Right lung (tissue), 5 donors: ENCODE results near the gene PIGL. TPM values are rescaled to one million over a fixed set of nuclear protein-coding genes. Genes with fewer than 3 reads are reported as not detected.
A peak's percentile ranks its signal among the peaks of the same experiment; 100 is the strongest.
"Not testable (repeated sequence)": the region's sequence is repeated elsewhere in the genome, so short reads cannot be mapped to it uniquely, and the experiment has no call there.

Experiments used
- DNase-seq, 2 donors: peaks; one replicate each; pipeline ENCODE4 v3.0.0-alpha.2; 2013
- polyA plus RNA-seq, 5 donors: library from polyadenylated mRNA; unstranded; fragments of 120-200 nt; gene quantifications; one replicate each; pipeline versions ENCODE4 v1.2.1 to v1.2.3, GENCODE V29; 2013; ENCODE audit warnings: inconsistent platforms in 1 of 5, low replicate concordance in 1 of 5; ENCODE audit not compliant: insufficient read length in 5 of 5, insufficient read depth in 1 of 5

Gene PIGL
- polyA plus RNA-seq, 5 donors, result 31.9 to 54.8 (median 37.6) TPM

DNA sequence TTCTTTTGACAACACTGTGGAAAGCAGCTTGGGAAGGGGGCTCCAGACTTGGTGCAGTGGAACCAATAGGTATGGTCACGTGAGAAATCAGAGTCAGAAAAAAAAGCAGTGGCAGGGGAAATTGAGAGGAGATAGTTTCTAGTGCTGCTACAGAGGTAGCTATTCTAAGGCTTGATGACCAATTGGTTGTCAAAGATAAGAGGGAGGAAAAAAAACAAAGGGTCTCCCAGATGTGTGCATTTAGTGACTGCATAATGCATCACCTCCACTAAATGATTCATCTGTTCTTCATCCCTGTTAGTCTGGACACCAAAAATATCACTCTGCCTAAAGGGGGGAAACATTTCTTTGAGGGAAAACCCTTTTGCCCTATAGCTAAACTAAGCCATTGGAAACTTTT is 56.5 kb downstream of the PIGL start:
- DNase-seq, result no peak

DNA sequence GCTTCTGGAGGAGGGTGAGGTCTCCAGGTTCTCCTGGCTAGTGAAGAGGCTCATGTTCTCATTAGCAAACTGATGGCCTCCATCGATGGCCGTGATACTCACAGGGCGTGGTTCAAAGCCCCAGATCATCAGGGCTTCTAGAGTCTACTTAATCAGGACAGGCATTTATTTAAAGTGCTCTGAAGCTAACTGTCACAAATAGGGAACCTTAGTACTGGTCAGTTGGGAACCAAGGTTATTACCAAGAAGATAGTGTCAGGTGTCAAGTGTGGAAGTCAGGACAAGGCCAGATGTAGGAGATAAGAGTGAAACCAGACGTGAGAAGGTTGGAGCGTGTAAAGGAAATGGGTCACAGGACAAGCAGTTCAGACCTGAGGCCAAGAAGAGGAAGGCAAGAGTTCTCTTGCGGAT is 56.9 kb downstream of the PIGL start:
- no peak for DNase-seq

DNA sequence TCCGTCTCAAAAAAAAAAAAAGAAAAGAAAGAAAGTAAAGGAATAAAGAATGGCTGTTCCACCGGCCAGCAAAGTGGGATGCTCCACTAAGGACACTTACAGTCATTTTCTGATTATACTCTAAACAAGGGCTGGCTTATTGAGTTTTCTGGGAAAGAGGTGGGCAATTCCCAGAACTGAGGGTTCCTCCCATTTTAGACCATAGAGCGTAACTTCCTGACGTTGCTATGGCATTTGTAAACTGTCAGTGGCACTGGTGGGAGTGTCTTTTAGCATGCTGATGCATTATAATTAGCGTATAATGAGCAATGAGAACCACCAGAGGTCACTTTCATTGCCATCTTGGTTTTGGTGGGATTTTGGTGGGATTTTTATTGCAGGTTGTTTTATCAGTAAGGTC is 58.0 kb downstream of the PIGL start:
- no peak for DNase-seq

DNA sequence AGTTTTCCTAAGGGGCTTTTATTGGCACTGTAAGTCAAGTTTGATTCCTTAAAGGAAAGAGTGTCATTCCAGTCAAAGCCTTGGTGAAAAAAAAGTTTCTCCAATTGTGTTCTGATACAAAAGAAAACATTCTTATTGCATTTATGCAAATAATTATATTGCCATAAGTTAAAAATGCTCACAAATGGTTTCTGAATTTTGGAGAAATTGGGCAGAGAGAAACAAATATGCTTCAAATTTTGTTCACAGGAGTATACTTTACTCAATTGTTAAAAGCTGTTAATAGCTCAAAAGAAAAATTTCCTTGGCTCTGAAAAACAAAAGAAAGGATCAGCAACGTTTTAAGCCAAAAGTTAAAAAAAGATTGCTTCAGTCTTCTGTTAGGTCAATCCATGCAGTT is 60.2 kb downstream of the PIGL start:
- DNase-seq, result no peak

DNA sequence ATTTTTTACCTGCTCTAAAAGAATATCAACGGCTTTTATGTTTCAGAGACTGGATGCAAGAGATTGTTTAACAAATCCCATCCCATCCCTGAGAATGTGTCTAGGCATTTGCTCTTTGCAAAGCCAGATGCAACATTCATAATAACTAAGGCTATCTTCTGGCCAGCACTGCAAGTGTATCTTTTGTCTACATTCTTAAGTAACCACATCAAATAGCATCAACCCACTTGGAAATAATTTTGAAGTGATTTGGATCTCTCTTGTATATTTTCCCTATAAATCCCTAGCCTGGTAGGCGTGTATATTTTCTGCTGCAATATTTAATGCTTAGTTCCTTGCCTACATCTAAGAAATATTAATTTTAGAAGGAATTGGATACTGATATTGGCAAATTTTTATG is 64.3 kb downstream of the PIGL start:
- no peak for DNase-seq

DNA sequence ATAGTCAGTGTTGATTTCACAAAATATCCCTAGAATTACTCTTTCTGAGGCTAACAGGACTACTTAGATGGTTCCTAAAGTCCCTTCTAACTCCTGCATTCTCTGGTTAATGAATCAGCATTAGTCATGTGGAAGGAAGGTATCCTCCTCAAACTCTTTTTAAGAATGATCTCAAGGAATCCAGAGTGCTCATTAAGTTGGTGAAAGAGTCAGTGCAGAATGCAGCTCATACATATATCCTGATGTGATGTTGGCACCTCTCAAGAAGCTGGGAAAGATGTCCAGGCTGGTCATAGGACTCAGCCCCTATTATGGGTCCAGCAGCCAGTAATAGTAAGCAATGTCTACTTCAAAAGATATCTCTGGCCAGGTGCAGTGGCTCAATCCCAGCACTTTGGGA is 65.5 kb downstream of the PIGL start:
- DNase-seq, result no peak

DNA sequence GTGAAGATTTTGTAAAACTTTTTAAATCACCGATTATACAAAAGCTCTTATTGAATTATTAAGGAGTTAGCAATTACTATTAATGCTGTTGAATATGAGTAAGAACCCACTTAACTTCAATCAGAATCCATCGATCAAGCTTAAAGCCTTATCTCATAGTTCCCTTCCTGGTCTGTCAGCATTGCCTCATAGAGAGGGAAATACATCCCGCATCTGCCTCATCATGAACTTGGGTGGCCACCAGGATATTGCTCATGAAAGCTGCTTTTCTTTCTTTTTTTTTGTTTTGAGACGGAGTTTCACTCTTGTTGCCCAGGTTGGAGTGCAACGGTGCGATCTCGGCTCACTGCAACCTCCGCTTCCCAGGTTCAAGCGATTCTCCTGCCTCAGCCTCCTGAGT is 66.7 kb downstream of the PIGL start:
- no peak for DNase-seq

DNA sequence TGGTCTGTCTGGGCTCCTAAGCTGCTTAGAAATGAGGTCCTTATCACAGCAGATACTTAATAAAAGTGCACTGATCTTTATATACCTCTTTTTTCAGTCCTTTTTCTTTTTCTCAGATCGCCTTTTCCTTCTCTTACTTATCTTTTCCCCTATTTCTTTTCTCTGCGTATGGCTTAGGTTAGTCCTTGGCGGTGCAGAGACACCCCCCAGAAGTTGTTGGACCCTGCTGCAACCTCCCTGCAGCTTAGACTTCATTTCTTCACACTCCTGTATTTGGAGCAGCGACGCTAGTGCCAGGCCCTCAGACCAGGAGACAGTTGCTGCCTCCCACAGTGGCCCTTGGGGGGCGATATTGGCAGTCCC is 68.6 kb downstream of the PIGL start:
- no peak for DNase-seq

DNA sequence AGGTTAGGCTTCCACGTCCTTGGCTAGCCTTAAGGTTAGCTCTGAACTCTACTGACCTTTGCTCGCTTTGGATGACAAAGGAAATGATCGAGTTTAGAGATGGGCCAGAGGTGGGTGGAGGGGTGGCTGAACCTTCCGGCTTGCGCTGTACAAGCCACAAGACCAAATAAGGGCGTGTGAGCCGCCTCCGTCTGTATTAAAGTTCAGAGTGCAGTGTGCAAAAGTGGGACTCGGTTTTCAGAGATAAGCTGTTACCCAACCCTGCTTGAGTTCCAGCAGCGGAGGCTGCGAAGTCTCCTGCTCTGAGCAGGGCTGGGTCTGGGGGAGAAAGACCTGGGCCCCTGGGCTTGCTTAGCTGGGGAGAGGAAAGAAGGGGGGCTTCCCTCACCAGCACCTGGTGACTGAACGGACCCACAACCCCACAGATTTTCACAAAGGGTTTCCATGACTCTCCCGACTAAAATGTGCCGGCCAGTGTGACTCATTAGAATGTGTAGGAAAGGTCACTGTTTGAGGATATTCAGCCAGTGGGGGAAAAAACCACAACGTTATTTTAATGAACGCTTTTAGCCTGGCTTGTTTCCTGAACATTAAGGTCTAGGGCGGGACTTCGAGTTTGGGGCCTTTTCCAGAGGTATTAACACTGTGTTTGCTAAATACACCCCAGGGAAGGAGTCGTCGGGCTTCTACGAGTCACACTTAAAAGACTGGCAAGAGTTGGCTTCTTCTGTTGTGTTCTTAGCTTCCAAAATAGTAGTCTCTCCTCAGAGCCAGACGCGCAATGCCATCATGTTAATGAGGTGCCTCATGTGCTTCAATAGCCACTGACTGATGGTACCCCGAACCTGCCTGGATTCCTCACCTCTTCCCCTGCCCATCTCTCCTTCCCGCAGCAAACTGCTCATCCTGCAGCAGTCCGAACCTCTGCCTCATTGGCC is 69.3 kb downstream of the PIGL start:
- DNase-seq, result peak; percentile 78 to 83

DNA sequence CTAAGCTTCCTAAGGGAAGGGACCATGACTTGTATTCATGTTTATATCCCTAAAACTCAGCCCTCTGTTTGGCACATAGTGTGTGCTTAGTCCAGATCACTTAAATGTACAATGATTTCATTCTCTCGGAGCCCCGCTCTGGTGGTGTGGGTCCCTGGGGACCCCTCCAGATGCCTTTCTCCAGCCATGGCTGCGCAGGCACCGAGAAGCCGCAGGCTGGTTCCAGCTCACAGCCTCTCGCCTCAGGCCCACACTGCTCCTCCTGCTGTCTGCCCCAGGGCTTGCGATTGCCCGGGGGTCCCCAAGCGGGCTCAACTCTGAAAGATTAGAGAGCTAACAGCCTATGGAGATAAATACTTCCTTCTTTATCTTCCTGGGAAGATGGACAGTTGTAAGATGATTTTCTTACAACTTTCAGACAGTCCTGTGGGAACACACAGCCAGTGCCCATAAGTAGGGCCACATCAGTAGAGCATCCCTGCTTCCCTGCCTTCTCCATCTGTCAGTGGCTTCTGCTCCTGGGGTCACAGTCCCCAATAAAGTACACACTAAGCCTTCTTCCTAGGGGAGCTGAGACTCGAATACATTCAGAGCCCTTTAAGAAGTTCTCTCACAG is 70.0 kb downstream of the PIGL start:
- DNase-seq, result no peak

DNA sequence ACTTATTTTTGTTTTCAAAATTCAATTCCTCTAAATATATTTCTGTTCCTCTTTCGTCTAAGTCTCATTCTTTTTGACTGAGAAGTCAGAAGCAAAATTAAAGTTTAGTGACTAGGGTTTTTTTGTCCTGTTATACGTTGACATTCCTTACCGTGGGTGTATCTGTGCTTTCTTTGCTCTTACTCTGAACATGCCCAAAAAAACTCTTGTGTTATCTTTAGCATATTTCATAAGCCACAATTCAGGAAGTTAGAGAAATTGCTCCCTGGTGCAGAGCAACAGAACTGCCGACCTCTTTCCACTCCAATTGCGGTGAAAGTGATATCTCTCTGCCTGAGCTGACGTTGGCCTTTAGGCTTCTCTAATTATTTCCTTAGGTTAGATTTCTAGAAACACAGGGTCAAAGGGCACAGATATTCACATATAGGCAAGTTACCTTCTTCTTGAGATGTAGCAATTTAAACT is 70.6 kb downstream of the PIGL start:
- DNase-seq, result peak in 1 of 2 donors; percentile 24

DNA sequence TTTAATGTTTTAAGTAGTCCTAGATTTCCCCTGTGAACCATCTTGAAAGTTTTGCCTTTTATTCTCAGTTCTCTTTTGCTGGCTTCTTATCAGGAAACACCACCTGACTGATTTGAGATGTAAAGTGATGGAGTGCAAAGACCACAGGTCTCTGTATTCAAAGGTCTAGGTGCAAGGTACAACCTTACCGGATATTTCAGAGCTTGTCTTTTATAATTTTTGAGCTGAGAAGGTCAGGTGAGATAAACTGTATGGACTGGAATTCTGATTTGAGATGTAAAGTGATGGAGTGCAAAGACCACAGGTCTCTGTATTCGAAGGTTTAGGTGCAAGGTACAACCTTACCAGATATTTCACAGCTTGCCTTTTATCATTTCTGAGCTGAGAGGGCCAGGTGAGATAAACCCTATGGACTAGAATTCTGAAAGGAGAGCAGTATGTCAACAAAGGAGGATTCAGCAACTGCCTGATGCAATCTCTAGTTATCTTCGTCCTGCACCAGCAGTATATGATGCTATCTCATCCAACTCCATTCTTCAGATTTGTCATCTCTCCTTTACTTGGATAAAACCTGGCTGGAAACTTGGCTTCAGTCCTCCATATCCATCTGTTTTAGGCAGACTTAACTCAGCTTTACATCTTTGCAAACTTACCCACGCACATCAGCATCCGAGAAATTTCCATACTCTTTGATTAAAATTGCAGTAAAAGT is 72.0 kb downstream of the PIGL start:
- no peak for DNase-seq

DNA sequence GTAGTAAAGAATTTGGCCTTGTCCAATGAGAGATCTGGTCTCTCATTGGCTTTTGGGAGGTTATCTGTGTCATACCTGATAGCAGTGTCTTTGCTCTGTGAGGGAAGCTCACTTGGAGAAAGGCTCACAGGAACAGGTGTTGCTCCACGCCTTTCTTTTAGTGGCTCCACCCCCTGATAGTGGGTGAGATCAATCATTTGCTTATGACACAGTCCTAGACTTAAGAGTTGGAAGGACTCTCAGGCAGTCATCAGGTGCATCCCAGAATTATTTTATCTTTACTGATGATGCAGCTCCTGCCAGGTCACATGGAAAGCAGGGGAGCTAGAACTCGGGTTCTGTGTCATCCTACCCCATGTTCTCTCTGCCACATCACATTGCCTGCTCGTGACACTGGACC is 76.9 kb downstream of the PIGL start:
- no peak for DNase-seq

DNA sequence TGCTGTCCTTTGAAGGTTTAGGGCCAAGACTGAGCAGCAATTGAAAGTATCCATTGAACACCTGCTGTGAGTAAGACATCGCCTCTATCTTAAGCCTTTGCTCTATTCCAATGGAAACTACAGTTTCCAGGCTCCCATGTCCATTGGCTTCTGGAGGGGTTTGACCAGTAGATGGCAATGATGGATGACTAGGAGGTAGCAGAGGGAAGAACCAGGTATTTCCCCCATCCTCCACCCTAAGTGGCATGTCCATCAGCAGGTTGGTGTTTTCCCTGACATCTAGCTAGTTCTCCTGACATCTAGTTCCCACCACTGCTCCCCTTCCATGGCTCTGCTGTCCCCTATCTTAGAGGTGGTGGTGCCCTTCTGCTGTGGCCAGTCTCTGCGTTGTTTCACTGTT is 77.5 kb downstream of the PIGL start:
- no peak for DNase-seq

DNA sequence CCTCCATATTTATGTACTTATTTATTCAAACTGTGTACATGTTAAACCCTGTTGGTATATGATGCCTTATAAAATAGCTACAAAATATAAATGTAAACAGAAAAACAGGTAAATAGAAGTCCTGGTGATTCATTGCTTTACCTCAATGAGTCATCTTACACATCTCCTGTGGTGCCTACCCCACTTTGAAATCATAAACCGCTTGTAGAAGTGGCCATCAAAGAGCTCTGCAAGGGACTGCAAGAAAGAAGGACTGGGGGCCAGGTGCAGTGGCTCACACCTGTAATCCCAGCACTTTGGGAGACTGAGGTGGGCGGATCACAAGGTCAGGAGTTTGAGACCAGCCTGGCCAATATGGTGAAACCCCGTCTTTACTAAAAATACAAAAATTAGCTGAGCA is 79.1 kb downstream of the PIGL start:
- not testable (repeated sequence) for DNase-seq

DNA sequence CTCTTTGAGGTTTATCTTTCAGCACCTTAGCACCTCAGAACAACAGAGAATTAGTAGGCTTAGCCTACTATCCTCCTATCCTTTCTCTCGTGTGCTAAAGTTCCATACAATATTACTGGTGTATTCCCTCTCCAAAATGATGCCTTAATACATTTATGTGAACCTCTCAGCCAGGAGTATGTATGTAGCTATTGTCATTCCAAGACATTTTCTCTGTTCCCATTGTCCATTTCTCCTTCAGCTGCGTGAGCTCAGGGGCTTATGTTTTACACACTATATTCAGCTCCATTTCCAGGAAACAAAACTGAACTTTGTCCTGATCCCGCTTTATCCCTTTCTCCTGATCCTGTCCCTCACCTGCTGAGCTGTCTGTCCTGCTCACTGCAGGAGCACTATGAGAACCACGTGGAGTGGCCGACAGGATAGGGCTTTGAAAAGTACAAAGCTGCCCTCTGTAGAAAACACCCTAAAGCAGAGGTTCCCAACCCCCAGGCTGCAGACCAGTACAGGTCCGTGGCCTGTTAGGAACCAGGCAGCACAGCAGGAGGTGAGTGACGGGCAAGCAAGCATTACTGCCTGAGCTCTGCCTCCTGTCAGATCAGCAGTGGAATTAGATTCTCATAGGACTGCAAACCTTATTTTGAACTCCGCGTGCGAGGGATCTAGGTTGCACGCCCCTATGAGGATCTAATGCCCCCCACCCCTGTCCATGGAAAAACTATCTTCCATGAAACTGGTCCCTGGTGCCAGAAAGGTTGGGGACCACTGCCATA is 80.5 kb downstream of the PIGL start:
- no peak for DNase-seq

DNA sequence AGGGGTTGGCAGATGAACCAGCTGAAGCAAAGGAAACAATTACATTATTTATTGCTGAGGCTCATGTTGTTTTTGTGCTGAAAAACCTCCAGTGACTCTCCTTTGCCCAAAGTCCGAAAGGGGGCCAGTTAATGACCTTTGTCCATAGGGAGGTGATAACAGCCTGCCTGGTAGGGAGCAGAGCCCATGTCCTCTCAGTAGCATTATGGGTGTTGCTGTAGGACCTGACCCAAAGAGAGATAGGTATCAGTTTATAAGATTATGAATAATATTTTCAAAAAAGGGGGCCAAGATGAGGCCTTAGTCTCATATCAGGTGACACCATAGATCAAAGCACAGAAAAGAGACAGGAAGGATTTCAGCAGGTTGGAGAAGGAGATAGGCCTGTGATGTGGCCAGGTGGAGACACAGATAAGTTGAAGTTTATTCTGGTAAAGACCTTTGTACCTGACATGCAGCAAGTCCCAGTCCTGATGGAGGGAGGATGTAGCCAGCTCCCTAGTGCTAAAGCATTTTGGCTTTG is 81.2 kb downstream of the PIGL start:
- no peak for DNase-seq

DNA sequence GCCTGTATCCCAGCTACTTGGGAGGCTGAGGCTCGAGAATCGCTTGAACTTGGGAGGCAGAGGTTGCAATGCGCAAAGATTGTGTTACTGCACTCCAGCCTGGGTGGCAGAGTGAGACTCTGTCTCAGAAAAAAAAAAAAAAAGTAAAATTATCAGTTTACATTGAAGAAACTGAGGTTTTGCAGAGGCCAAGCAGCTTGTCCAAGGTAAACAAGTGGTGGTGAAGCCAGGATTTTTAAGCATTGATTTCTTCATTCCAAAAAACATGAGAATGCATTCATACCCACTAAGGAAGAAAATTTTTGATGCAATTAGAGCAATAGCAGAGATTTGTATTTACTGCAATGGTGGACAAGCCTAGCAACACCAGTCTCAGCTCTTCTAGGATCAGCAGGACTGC is 83.5 kb downstream of the PIGL start:
- DNase-seq, result no peak

DNA sequence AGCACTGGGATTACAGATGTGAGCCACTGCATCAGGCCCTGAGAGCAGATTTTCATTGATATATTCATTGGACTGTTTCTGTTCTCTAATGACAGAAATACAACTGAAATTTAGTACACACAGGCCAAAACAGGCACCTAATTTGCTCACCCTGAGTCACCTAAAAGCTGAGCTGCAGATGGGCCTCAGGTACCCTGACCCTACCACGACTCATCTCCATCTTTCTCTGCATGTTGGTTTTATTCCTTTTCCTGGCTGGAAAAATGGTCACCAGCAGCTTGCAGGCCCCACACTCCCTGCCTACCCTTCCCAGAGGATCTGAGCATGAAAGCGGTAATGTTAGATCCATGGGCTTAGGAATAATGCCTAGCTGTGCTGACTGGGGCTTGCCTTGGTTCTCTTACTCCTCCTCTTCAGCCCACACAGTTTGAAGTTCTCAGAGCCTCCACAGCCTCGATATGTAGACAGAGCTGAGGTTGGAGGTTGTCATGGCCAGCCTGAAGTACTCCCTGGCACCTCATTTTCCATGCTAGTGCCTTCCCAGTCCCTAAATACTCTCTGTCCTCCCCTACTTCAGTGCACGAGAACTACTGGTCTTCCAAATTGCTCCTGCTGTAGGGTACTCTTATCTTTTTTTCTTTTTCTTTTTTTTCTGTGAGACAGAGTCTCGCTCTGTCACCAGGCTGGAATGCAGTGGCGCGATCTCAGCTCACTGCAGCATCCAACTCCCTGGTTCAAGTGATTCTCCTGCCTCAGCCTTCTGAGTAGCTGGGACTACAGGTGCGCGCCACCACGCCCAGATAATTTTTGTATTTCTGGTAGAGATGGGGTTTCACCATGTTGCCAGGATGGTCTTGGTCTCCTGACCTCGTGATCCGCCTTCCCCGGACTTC is 85.2 kb downstream of the PIGL start:
- DNase-seq, result peak; percentile 90 to 93

DNA sequence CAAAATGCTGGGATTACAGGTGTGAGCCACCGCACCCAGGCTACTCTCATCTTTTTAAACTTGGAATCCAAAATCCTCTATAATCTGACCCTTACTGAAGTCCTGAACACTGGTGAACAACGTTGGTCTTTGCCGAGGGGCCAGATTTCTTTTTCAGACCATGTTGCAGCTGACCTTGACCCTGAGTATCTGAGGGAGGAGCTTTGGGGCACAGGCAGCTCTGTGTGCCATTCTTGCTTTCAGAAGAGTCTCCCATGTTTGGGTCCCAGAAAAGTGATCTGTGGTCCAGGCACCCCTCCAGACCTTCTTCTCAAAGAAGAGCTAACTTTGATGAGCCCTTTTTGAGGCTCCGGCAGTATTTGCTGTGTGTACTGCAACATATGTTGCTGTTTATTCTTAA is 85.8 kb downstream of the PIGL start:
- DNase-seq, result no peak

DNA sequence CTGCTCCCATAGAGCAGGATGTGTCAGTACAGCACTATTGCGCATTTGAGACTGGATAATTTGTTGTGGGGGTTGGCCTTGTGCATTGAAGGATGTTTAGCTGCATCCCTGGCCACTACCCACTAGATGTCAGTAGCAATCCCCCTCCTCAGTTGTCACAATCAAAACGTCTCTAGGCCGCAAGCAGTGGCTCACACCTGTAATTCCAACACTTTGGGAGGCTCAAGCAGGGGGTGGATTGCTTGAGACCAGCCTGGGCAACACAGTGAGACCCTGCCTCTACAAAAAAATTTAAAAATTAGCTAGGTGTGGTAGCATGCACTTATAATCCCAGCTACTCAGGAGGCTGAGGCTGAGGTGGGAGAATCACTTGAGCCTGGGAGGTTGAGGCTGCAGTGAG is 87.8 kb downstream of the PIGL start:
- no peak for DNase-seq
